H1 (cell line): ENCODE results near the gene ZBTB18. TPM values are rescaled to one million over a fixed set of nuclear protein-coding genes. Genes with fewer than 3 reads are reported as not detected.

Experiments used
- PHF8 ChIP-seq: fragments of 200-600 bp; sonication (generic); conservative IDR thresholded peaks from 2 replicates; pipeline ENCODE4 v1.7.1; 2012; ENCODE audit warnings: low read depth, mild to moderate bottlenecking, inconsistent platforms, low read length, moderate library complexity
- USF2 ChIP-seq: IDR thresholded peaks from 2 replicates; pipeline ENCODE4 v1.6.1; 2011; ENCODE audit warnings: low read length, improper control_type of control experiment
- polyA plus RNA-seq, 7 experiments: library from polyadenylated mRNA; depleted of rRNA in 3 of 7; stranded (reverse) in 5 of 7; unstranded in 2 of 7; fragments of >200 nt in 5 of 7; fragments of 200-250 nt in 2 of 7; gene quantifications; 1 replicate in 5 of 7; 2 replicates in 1 of 7; 4 replicates in 1 of 7; pipeline versions ENCODE4 v1.2.1 to v1.2.3, GENCODE V29; 2011 to 2013; ENCODE audit warnings: missing spikeins in 2 of 7, mixed read lengths in 2 of 7
- total RNA-seq: library from RNA; stranded (reverse); fragmentation: NEBNext Ultra II Directional; extraction: Animal tissue kit (Norgen Biotek cat#: 25700); gene quantifications from 2 replicates; pipeline ENCODE4 v1.2.1, GENCODE V29; 2021

ZBTB18 gene
- total and polyA plus RNA-seq, 2 of the 8 experiments (the other 6 are each of a cell fraction or from before 2014, with no cell fraction given): 8.5 to 14.4 TPM

DNA sequence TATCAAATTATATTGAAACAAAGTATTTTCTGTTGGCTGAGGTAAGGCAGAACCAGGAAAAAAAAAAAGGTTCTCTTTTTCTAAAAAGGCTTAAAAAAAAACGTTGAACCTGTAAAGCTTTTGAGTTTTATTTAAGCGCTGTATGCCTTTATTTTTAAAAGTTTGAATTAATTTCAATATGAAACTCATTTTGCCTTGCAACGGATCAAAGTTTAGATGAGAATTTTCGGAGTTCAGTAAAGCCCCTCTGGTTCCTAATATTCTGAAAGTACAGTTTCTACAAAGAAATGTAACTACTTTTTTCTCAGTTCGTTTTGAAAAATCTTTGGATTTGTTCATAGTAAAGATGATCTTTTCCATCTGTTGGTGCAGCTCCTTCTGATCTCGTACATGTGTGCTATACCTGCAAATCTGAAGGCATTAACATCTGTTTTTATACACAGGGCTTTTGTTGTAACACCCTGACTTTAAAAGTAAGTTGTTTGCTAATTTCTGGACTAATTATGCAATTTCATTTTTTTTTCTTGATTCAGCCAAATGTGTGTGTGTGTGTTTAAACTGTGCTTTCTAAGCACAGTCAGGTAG lies 1.7 kb downstream of the ZBTB18 start (continued):
- TF ChIP-seq USF2 (no peak), PHF8 (no peak)
